Fibroblast of mammary gland (primary cell): ENCODE measurements around the gene PCBD1.

Experiments
- DNase-seq: peaks from one replicate; pipeline ENCODE4 v3.0.0-alpha.2; 2010; ENCODE audit warnings: low read depth
- H3K4me3 ChIP-seq: 2 replicates; pipeline ENCODE4 v1.5.1; 2011; ENCODE audit warnings: low read depth, mild to moderate bottlenecking, low read length, moderate library complexity; ENCODE audit not compliant: control insufficient read depth
- TF ChIP-seq, protein P1 (sequence below): conservative IDR thresholded peaks from 2 replicates; pipeline ENCODE4 v1.5.1; 2011; ENCODE audit warnings: low read depth, low read length, inconsistent platforms; ENCODE audit not compliant: control insufficient read depth, insufficient read depth

The PCBD1 gene

DNA sequence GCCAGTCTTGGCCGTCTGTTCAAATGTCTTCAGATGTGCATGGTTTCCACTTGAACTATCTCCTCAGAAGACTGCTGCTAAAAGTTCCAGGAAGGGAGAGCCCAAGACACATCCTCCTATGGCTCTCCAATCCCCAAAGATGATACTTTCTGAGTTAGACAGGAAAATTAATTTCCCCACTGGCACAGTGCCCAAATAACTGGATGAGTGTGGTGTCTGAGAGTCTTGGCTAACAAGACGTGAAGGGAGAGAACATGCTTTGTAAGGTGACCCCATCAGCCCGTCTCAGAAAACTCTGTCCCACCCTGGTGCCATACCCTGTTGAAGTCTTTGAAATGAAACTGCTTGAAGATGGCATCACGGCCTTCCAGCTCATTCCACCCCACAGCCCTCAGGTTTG is 2.9 kb downstream of the PCBD1 start:
- no peak overlapping the region for H3K4me3 ChIP-seq
- TF ChIP-seq, protein P1, sequence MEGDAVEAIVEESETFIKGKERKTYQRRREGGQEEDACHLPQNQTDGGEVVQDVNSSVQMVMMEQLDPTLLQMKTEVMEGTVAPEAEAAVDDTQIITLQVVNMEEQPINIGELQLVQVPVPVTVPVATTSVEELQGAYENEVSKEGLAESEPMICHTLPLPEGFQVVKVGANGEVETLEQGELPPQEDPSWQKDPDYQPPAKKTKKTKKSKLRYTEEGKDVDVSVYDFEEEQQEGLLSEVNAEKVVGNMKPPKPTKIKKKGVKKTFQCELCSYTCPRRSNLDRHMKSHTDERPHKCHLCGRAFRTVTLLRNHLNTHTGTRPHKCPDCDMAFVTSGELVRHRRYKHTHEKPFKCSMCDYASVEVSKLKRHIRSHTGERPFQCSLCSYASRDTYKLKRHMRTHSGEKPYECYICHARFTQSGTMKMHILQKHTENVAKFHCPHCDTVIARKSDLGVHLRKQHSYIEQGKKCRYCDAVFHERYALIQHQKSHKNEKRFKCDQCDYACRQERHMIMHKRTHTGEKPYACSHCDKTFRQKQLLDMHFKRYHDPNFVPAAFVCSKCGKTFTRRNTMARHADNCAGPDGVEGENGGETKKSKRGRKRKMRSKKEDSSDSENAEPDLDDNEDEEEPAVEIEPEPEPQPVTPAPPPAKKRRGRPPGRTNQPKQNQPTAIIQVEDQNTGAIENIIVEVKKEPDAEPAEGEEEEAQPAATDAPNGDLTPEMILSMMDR: no peak
- no peak for DNase-seq

DNA sequence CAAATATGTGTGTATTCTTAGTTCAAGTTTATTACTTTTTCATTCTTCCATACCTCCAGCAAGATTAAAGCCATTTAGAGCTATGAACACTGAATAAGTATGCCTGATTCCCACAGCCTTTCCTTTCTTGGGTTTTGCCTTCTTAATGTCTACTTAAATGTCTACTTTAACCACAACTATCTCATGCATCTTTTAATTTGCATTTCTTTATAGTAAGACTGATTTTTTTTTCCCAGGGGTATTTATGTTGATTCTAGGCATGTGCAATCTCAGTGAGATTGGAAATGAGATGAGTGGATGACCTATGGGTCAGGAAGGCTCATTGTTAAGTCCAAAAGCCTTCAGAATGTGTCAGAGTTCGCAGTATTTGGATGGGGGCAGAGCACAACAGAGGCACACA is 3.6 kb downstream of the PCBD1 start:
- DNase-seq: no peak
- TF ChIP-seq, protein P1: no peak

DNA sequence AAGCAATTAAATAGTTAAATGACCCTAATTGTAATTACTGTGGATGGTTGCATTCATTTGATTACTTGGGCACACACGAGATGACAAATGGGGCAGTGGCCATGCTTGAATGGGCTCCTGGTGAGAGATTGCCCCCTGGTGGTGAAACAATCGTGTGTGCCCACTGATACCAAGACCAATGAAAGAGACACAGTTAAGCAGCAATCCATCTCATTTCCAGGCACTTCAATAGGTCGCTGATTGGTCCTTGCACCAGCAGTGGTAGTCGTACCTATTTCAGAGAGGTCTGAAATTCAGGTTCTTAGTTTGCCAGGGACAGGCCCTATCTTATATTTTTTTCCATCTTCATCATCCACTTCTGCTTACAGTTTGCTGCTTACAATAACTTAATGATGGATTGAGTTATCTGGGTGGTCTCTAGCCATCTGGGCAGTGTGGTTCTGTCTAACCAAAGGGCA is 8.3 kb downstream of the PCBD1 start:
- no peak overlapping the region for H3K4me3 ChIP-seq
- DNase-seq: peak; percentile 83
- TF ChIP-seq, protein P1: peak; percentile 94

More for the DNA sequence above, 3.6 kb downstream of the PCBD1 start:
- H3K4me3 ChIP-seq: no peak overlapping the region

DNA sequence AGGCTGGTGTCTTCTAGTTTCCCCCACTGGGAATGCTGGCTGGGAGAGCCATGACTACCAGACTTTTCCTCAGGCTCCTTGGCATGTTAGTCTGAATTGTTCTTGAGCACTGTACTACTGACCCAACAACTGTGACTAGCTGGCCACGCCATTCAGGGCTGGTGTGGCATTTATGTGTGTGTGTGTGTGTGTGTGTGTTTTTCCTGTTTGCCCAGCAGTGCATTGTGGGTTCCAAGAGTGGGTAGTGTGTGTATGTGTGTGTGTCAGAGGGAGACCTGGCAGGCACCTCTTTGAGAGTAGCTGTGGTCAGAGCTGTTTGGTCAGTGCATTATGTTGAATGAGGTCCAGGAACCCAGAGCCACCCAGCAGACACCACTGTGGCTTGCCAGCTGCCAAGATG is 9.2 kb downstream of the PCBD1 start:
- TF ChIP-seq, protein P1: no peak
- no peak overlapping the region for H3K4me3 ChIP-seq
- no peak for DNase-seq

DNA sequence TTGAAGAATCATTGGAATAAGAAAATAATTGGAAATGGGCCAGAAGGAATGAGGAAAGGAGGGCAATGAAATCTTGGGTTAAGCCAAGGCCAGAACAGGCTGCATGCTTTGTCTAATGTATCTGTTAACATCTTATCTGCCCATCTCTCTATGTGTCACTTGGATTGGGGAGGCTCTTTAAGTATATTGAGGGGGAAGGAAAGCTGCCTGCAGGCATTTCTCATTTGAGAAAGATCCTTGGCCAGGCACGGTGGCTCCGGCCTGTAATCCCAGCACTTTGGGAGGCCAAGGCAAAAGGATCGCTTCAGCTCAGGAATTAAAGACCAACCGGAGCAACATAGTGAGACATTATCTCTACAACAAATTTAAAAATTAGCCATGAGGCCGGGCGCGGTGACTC is 14.3 kb downstream of the PCBD1 start:
- H3K4me3 ChIP-seq: no peak overlapping the region
- TF ChIP-seq, protein P1: no peak
- no peak for DNase-seq

DNA sequence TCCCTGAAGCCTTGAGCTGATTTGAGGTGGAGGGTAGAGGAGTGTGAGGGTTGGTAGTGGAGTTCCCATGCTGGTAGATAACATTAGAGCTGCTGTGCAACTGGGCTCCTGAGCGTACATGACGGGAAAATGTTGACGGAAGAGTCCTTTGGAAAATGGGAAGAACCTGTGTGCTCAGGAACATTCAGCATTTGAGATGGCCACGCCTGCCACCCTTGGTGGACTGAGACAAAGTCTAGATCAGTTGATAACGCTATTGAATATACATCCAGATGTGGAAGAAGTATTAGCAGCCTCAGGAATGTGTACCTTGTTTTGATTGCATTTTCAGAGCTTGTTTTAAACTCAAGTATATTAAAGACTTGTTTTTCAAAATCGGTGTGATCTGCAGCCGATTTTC is 16.1 kb downstream of the PCBD1 start:
- no peak for DNase-seq
- no peak overlapping the region for H3K4me3 ChIP-seq
- TF ChIP-seq, protein P1: no peak

DNA sequence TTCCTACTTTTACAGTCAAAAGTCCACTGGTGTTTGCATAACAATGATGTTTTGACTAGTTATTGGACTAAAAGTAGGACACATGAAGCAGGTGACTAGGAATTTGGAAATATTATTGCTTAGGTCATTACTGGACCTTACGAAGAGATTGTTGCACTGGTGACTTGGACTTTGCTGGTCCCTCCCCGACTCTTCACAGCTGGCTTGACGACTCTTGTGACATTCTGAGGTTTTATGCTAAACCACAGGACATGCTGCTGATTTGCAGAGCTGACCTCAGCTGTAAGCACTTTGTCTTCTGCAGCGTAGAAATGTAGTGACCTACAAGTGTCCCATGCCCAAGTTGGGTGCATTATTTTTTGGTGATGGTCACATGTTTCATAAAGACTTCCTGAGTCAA is 21.9 kb downstream of the PCBD1 start:
- TF ChIP-seq, protein P1: no peak
- peak; percentile 22 for DNase-seq
- H3K4me3 ChIP-seq: no peak overlapping the region
